Esophagus muscularis mucosa (tissue), 4 donors: ENCODE data around the gene PPP4R3A. TPM values are rescaled to one million over a fixed set of nuclear protein-coding genes. Genes with fewer than 3 reads are reported as not detected.

ENCODE experiments used
- DNase-seq: peaks from one replicate; pipeline ENCODE4 v3.0.0-alpha.2; 2017; ENCODE audit errors: extremely low spot score
- H3K27ac ChIP-seq, 4 donors: fragments of 200-600 bp; sonication (generic); replicated peaks in 1 of 4; 1 replicate in 3 of 4; 2 replicates in 1 of 4; pipeline ENCODE4 v1.5.1; 2016 to 2019; ENCODE audit warnings: mild to moderate bottlenecking in 1 of 4
- H3K27me3 ChIP-seq, 4 donors: fragments of 200-600 bp; sonication (generic); one replicate each; pipeline versions ENCODE4 v1.5.1 to v1.6.0; 2016 to 2019
- H3K36me3 ChIP-seq, 4 donors: fragments of 200-600 bp; sonication (generic); one replicate each; pipeline ENCODE4 v1.5.1; 2016 to 2019
- H3K4me1 ChIP-seq, 4 donors: fragments of 200-600 bp; sonication (generic); one replicate each; pipeline ENCODE4 v1.5.1; 2016 to 2019
- H3K4me3 ChIP-seq, 4 donors: fragments of 200-600 bp; sonication (generic); 1 replicate in 2 of 4; 2 replicates in 2 of 4; pipeline ENCODE4 v1.5.1; 2016 to 2019; ENCODE audit warnings: mild to moderate bottlenecking in 4 of 4, moderate library complexity in 1 of 4
- H3K9me3 ChIP-seq, 4 donors: fragments of 200-600 bp; sonication (generic); 1 replicate in 3 of 4; 2 replicates in 1 of 4; pipeline ENCODE4 v1.5.1; 2016 to 2019
- CTCF ChIP-seq, 3 experiments: fragments of 200-600 bp in 2 of 3; fragments of 450-650 bp in 1 of 3; sonication (generic) in 2 of 3; IDR thresholded peaks; one replicate each; pipeline ENCODE4 v1.5.1; 2017 to 2019; ENCODE audit warnings: antibody characterized with exemption in 3 of 3, mild to moderate bottlenecking in 2 of 3, moderate library complexity in 1 of 3
- EP300 ChIP-seq: sonication (generic); formaldehyde crosslinking; IDR thresholded peaks from one replicate; pipeline ENCODE4 v1.6.1; 2017; ENCODE audit warnings: antibody characterized with exemption
- POLR2A ChIP-seq: fragments of 450-650 bp; IDR thresholded peaks from one replicate; pipeline ENCODE4 v1.6.1; 2017; ENCODE audit warnings: antibody characterized with exemption, moderate library complexity, mild to moderate bottlenecking, low read depth
- POLR2AphosphoS5 ChIP-seq, 2 donors: sonication (generic); formaldehyde crosslinking; IDR thresholded peaks; one replicate each; pipeline ENCODE4 v1.6.1; 2017; ENCODE audit warnings: antibody characterized with exemption in 2 of 2
- WGBS: methylation state at CpG from one replicate; pipeline ENCODE4 v1.1.5; 2018; 5-methylcytosine and 5-hydroxymethylcytosine counted together
- intact Hi-C: fragments of 100-400 bp; cut with DNase I; formaldehyde crosslinking; loops from one replicate; pipeline ENCODE4 v1.15.1; 2023
- total RNA-seq, 4 donors: library from RNA; depleted of rRNA; stranded (reverse); fragments of >200 nt; gene quantifications; one replicate each; pipeline versions ENCODE4 v1.1.0 to v1.2.1, GENCODE V29; 2016

The PPP4R3A gene
- total RNA-seq, 4 donors from 2014 or later, result 60.2 to 78.5 (median 70.4) TPM

- H3K4me3 ChIP-seq, result no peak overlapping the region
- intact Hi-C loops, result no loop called here
- H3K36me3 ChIP-seq, result no peaks in the 10 kb centered on the region
- peaks cover 0 to 11% (median 0%) of the 10 kb centered on the region in 4 donors for H3K27me3 ChIP-seq
- no peak for DNase-seq
- peaks cover 0 to 5% (median 2%) of the 10 kb centered on the region in 4 donors for H3K9me3 ChIP-seq
- no peak for TF ChIP-seq POLR2AphosphoS5 (IDR thresholded peaks at IDR 0.05)
- TF ChIP-seq POLR2A, result no peak
- no peak for TF ChIP-seq CTCF (IDR thresholded peaks at IDR 0.05)
- TF ChIP-seq EP300, result no peak
- no peak overlapping the region for H3K27ac ChIP-seq
- no peaks in the 10 kb centered on the region for H3K4me1 ChIP-seq
These were observed 11.0 kb upstream of the PPP4R3A start for GRCh38 chr14:91521061-91521640.

GRCh38 chr14:91520138-91520537 is 10.0 kb upstream of the PPP4R3A start:
- no peak for TF ChIP-seq EP300
- no peak for TF ChIP-seq POLR2AphosphoS5 (IDR thresholded peaks at IDR 0.05)
- no peak for TF ChIP-seq CTCF (IDR thresholded peaks at IDR 0.05)
- TF ChIP-seq POLR2A, result no peak
- Histone ChIP-seq H3K27me3 (peaks cover 0 to 11% (median 0%) of the 10 kb centered on the region in 4 donors), H3K4me1 (no peaks in the 10 kb centered on the region), H3K36me3 (no peaks in the 10 kb centered on the region), H3K4me3 (no peak overlapping the region), H3K27ac (no peak overlapping the region), H3K9me3 (peaks cover 0 to 5% (median 2%) of the 10 kb centered on the region in 4 donors)
- no peak for DNase-seq
- 94% methylated on average over 2 of the region's 2 CpGs for WGBS
- intact Hi-C loops, result no loop called here

- DNase-seq, result no peak
- intact Hi-C loops, result no loop called here
- no peak overlapping the region for H3K27ac ChIP-seq
- 90% methylated on average over 6 of the region's 6 CpGs for WGBS
- H3K9me3 ChIP-seq, result peaks cover 0 to 5% (median 2%) of the 10 kb centered on the region in 4 donors
- H3K4me3 ChIP-seq, result no peak overlapping the region
- no peaks in the 10 kb centered on the region for H3K4me1 ChIP-seq
- peaks cover 0 to 11% (median 0%) of the 10 kb centered on the region in 4 donors for H3K27me3 ChIP-seq
- TF ChIP-seq POLR2A (no peak), EP300 (no peak), POLR2AphosphoS5 (IDR thresholded peaks at IDR 0.05) (no peak), CTCF (IDR thresholded peaks at IDR 0.05) (no peak)
- no peaks in the 10 kb centered on the region for H3K36me3 ChIP-seq
These were observed 9.3 kb upstream of the PPP4R3A start for GRCh38 chr14:91519239-91520036.

GRCh38 chr14:91516663-91517388 is 6.7 kb upstream of the PPP4R3A start:
- peak; percentile 24 for DNase-seq
- no peak overlapping the region for H3K4me3 ChIP-seq
- peaks cover 0 to 11% (median 0%) of the 10 kb centered on the region in 4 donors for H3K27me3 ChIP-seq
- no peak overlapping the region for H3K27ac ChIP-seq
- H3K36me3 ChIP-seq, result no peaks in the 10 kb centered on the region
- H3K9me3 ChIP-seq, result peaks cover 0 to 5% (median 2%) of the 10 kb centered on the region in 4 donors
- 42% methylated on average over 7 of the region's 7 CpGs for WGBS
- intact Hi-C loops, result no loop called here
- no peak for TF ChIP-seq EP300
- no peak for TF ChIP-seq POLR2A
- no peak for TF ChIP-seq POLR2AphosphoS5 (IDR thresholded peaks at IDR 0.05)
- no peak for TF ChIP-seq CTCF (IDR thresholded peaks at IDR 0.05)
- H3K4me1 ChIP-seq, result no peaks in the 10 kb centered on the region
